K562 (cell line): ENCODE results near the gene CPSF7. TPM values are rescaled to one million over a fixed set of nuclear protein-coding genes. Genes with fewer than 3 reads are reported as not detected.

Experiments
- ATF7 ChIP-seq: fragments of 450-650 bp; IDR thresholded peaks from 2 replicates; pipeline ENCODE4 v1.7.1; 2014; ENCODE audit warnings: mild to moderate bottlenecking, moderate library complexity
- CEBPG ChIP-seq, 3 experiments: fragments of 200-800 bp in 1 of 3; sonication (Bioruptor generic) in 1 of 3; sonication (generic) in 1 of 3; formaldehyde crosslinking in 1 of 3; IDR thresholded peaks in 2 of 3; conservative IDR thresholded peaks in 1 of 3; 2 replicates each; pipeline versions ENCODE4 v1.6.1 to v1.8.0; 2016 to 2022; ENCODE audit warnings: missing compliant biosample characterization in 2 of 3, missing genetic modification characterization in 2 of 3, mild to moderate bottlenecking in 1 of 3, missing genetic modification reagents in 1 of 3
- ERF ChIP-seq: fragments of 450-650 bp; formaldehyde crosslinking; IDR thresholded peaks from 2 replicates; pipeline ENCODE4 v1.4.0; 2020; ENCODE audit warnings: mild to moderate bottlenecking, mixed read lengths
- FOXA1 ChIP-seq: fragments of 450-650 bp; IDR thresholded peaks from 2 replicates; pipeline ENCODE4 v1.6.1; 2016; ENCODE audit warnings: mild to moderate bottlenecking, borderline replicate concordance
- FOXA3 ChIP-seq, 2 experiments: fragments of 450-650 bp in 1 of 2; sonication (generic) in 1 of 2; formaldehyde crosslinking; IDR thresholded peaks in 1 of 2; conservative IDR thresholded peaks in 1 of 2; 2 replicates each; pipeline versions ENCODE4 v1.4.0 to v1.8.0; 2020 to 2022; ENCODE audit warnings: mild to moderate bottlenecking in 2 of 2, missing genetic modification reagents in 1 of 2
- HDGF ChIP-seq: fragments of 450-650 bp; IDR thresholded peaks from 2 replicates; pipeline ENCODE4 v1.6.1; 2016
- HMG20B ChIP-seq: fragments of 250-450 bp; sonication (Bioruptor Pico); IDR thresholded peaks from 2 replicates; pipeline ENCODE4 v1.5.0; 2021; ENCODE audit warnings: mild to moderate bottlenecking
- JUN ChIP-seq, 2 experiments: sonication (generic) in 1 of 2; formaldehyde crosslinking in 1 of 2; IDR thresholded peaks; 2 replicates each; pipeline versions ENCODE4 v1.6.1 to v1.8.0; 2012 to 2022; ENCODE audit warnings: borderline replicate concordance in 2 of 2, mild to moderate bottlenecking in 2 of 2, improper control_type of control experiment in 1 of 2, low read depth in 1 of 2, low read length in 1 of 2, missing genetic modification reagents in 1 of 2
- NFIX ChIP-seq: fragments of 250-450 bp; sonication (Bioruptor Pico); IDR thresholded peaks from 2 replicates; pipeline ENCODE4 v1.4.0; 2020; ENCODE audit warnings: low read depth, mild to moderate bottlenecking, moderate library complexity
- SIX5 ChIP-seq, 2 experiments: IDR thresholded peaks; 2 replicates each; pipeline ENCODE4 v1.6.1; 2011; ENCODE audit warnings: low read length in 2 of 2, borderline replicate concordance in 1 of 2, low read depth in 1 of 2, mild to moderate bottlenecking in 1 of 2, moderate library complexity in 1 of 2; ENCODE audit not compliant: insufficient read depth in 1 of 2
- ZNF609 ChIP-seq: sonication (generic); formaldehyde crosslinking; IDR thresholded peaks from 2 replicates; pipeline ENCODE4 v1.8.1; 2023; ENCODE audit warnings: missing genetic modification reagents, mild to moderate bottlenecking, borderline replicate concordance
- ZNF707 ChIP-seq: fragments of 250-450 bp; sonication (Bioruptor Pico); conservative IDR thresholded peaks from 2 replicates; pipeline ENCODE4 v1.8.0; 2022; ENCODE audit warnings: inconsistent platforms, mild to moderate bottlenecking, moderate library complexity
- ZNF778 ChIP-seq: fragments of 450-650 bp; formaldehyde crosslinking; IDR thresholded peaks from 2 replicates; pipeline ENCODE4 v1.4.0; 2020; ENCODE audit warnings: mild to moderate bottlenecking, moderate library complexity
- polyA plus RNA-seq, 8 experiments: library from polyadenylated mRNA; depleted of rRNA in 4 of 8; stranded (reverse) in 5 of 8; unstranded in 3 of 8; fragments of >200 nt; fragmentation: Nextera tagmentation in 2 of 8; fragmentation: Illumina TruSeq in 1 of 8; extraction: Ambion mirVana in 2 of 8; extraction: Trizol in 1 of 8; gene quantifications; 2 replicates each; pipeline versions ENCODE4 v1.2.1 to v1.2.3, GENCODE V29; 2011 to 2014; ENCODE audit warnings: inconsistent platforms in 1 of 8, missing spikeins in 1 of 8
- total RNA-seq, 7 experiments: library from RNA; depleted of rRNA in 6 of 7; stranded (reverse); fragments of >200 nt in 6 of 7; fragmentation: Illumina TruSeq in 2 of 7; extraction: Trizol in 2 of 7; gene quantifications; 2 replicates each; pipeline versions ENCODE4 v1.2.1 to v1.2.3, GENCODE V29; 2011 to 2021; ENCODE audit warnings: low replicate concordance in 1 of 7

CPSF7 gene
- total and polyA plus RNA-seq, 9 of the 15 experiments (the other 6 are each of a cell fraction or from before 2014, with no cell fraction given): 14.8 to 104 (median 44.1) TPM

DNA sequence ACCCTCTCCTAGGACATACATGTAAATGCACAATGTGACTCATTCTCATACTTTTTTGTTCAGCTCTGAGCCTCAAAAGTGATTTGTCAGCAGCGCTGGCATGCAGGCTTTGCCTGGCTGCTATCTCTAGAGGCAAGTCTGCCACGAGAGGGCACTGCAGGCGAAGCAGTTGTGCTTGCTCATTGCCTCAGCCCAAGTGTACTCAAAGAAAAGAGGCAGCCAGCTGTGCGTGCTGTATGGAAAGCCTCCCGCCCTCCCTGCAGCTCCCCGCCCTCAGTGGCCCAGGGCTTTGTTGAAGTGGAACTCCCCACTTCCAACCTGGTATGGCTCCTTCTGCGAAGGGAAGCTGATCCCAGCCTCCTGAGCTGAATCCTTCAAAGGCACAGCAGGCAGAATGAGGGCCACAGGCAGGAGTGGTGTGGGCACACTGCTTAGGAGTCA is 16.5 kb upstream of the CPSF7 start (continued):
- no peak for TF ChIP-seq ZNF609 (CRISPR knock-in tag)
- TF ChIP-seq ATF7: peak; percentile 12; the same call in 1 of the 2 replicates
- no peak for TF ChIP-seq NFIX (CRISPR knock-in tag)
- no peak for TF ChIP-seq ZNF707 (CRISPR knock-in tag)
- TF ChIP-seq CEBPG (CRISPR knock-in tag; IDR thresholded peaks at IDR 0.05): peak; percentile 68; the same call in 1 of the 2 replicates
- no peak for TF ChIP-seq CEBPG (tag; conservative IDR thresholded peaks at IDR 0.05 in 1 of 2, IDR thresholded peaks at IDR 0.05 in 1 of 2)
- TF ChIP-seq ZNF778 (CRISPR knock-in tag): no peak
- no peak for TF ChIP-seq FOXA1
- no peak for TF ChIP-seq ERF (CRISPR knock-in tag)
- no peak for TF ChIP-seq JUN (IDR thresholded peaks at IDR 0.05; ENCODE audit: borderline replicate concordance, low read depth, low read length)
- TF ChIP-seq JUN (CRISPR knock-in tag; IDR thresholded peaks at IDR 0.05; ENCODE audit: borderline replicate concordance): no peak
- TF ChIP-seq FOXA3 (CRISPR knock-in tag; conservative IDR thresholded peaks at IDR 0.05 in 1 of 2, IDR thresholded peaks at IDR 0.05 in 1 of 2): peak in 1 of 2 experiments; percentile 60; a peak in 2 of 4 replicates
- TF ChIP-seq HMG20B (CRISPR knock-in tag): no peak
- no peak for TF ChIP-seq HDGF
- TF ChIP-seq SIX5 (IDR thresholded peaks at IDR 0.05; ENCODE audit: borderline replicate concordance in 1 of 2, insufficient read depth in 1 of 2, low read depth in 1 of 2, low read length in 2 of 2): no peak
